HUDEP-2 (cell line): Measurements from ENCODE around the gene TFEB.

Experiments used
- DNase-seq, 76 experiments: peaks; one replicate each; lab custom pipeline; 2025; ENCODE audit not compliant: unreplicated experiment in 76 of 76; lab: John Stamatoyannopoulos, UW

The TFEB gene

GRCh38 chr6:41642960-41643898 is 92.2 kb downstream of the TFEB start:
- DNase-seq: no peak

- DNase-seq: no peak
Measured at GRCh38 chr6:41642090-41642959, 93.1 kb downstream of the TFEB start.

- no peak for DNase-seq
Measured at GRCh38 chr6:41641352-41641925, 94.0 kb downstream of the TFEB start.

GRCh38 chr6:41640426-41640825 is 95.0 kb downstream of the TFEB start:
- DNase-seq: no peak

GRCh38 chr6:41639809-41640371 is 95.5 kb downstream of the TFEB start:
- no peak for DNase-seq

- DNase-seq: no peak
Measured at GRCh38 chr6:41638935-41639808, 96.2 kb downstream of the TFEB start.

GRCh38 chr6:41638002-41638934 is 97.1 kb downstream of the TFEB start, which contains the start of gene MDFI:
MDFI (plus strand) TSS chr6:41638468; CDS start chr6:41638750, 282 bp downstream.
- no peak for DNase-seq

GRCh38 chr6:41637194-41638001 is 98.0 kb downstream of the TFEB start:
- no peak for DNase-seq

GRCh38 chr6:41636833-41637193 is 98.6 kb downstream of the TFEB start:
- DNase-seq: no peak

GRCh38 chr6:41635365-41635764 is 100.0 kb downstream of the TFEB start:
- no peak for DNase-seq

GRCh38 chr6:41634657-41635056 is 100.8 kb downstream of the TFEB start:
- DNase-seq: no peak
